Muscle layer of colon (tissue), 2 donors: ENCODE results near the gene FOLR3.
"Not testable (repeated sequence)": the region's sequence is repeated elsewhere in the genome, so short reads cannot be mapped to it uniquely, and the experiment has no call there.

Source experiments
- H3K27ac ChIP-seq: one replicate; pipeline ENCODE4 v1.7.0; 2013; ENCODE audit warnings: low read depth, mild to moderate bottlenecking, low read length, moderate library complexity
- H3K27me3 ChIP-seq, 2 donors: one replicate each; pipeline ENCODE4 v1.7.0; 2013; ENCODE audit warnings: low read length in 2 of 2, mild to moderate bottlenecking in 2 of 2; ENCODE audit not compliant: insufficient read depth in 2 of 2, control insufficient read depth in 1 of 2
- H3K36me3 ChIP-seq: one replicate; pipeline ENCODE4 v1.7.0; 2013; ENCODE audit warnings: mild to moderate bottlenecking, low read length; ENCODE audit not compliant: insufficient read depth
- H3K4me1 ChIP-seq: one replicate; pipeline ENCODE4 v1.7.0; 2013; ENCODE audit warnings: mild to moderate bottlenecking, low read length; ENCODE audit not compliant: insufficient read depth
- H3K4me3 ChIP-seq, 2 donors: one replicate each; pipeline ENCODE4 v1.7.0; 2013; ENCODE audit warnings: low read length in 2 of 2, low read depth in 1 of 2, mild to moderate bottlenecking in 1 of 2, moderate library complexity in 1 of 2
- H3K9ac ChIP-seq: one replicate; pipeline ENCODE4 v1.7.0; 2013; ENCODE audit warnings: low read length
- H3K9me3 ChIP-seq: one replicate; pipeline ENCODE4 v1.7.0; 2013; ENCODE audit warnings: mild to moderate bottlenecking, low read length
- donor health status: abdominal sarcoma.
- donor health status: Adenocarcinoma of cecum.

Gene FOLR3

DNA sequence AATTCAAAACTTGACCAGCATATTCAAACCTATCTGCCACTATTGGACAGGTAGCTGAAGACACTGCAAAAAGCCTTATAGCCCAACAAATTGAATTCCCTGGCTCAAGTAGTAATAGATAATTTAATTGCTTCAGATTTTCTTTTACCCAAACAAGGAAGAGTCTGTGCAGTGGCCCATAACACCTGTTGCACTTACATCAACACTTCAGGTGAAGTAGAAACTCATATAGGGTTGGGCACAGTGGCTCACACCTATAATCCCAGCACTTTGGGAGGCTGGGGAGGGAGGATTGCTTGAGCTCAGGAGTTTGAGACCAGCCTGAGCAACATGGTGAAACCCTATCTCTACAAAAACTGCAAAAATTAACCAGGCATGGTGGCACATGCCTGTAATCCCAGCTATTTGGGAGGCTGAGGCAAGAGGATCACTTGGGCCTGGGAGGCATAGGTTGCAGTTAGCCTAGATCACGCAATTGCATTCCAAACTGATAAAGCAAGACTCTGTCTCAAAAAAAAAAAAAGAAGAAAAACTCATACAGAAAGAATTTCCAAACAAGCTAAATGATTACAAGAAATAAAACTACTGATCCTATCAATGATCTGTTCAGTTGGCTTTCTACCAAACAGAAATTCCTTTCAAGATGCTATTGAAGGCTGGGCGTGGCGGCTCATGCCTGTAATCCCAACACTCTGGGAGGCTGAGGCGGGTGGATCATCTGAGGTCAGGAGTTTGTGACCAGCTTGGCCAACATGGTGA is 9.5 kb downstream of the FOLR3 start:
- Histone ChIP-seq H3K27me3 (no peaks in the 10 kb centered on the region), H3K4me3 (no peak overlapping the region), H3K9me3 (no peaks in the 10 kb centered on the region), H3K36me3 (no peaks in the 10 kb centered on the region), H3K9ac (no peak overlapping the region), H3K27ac (no peak overlapping the region), H3K4me1 (no peaks in the 10 kb centered on the region)

DNA sequence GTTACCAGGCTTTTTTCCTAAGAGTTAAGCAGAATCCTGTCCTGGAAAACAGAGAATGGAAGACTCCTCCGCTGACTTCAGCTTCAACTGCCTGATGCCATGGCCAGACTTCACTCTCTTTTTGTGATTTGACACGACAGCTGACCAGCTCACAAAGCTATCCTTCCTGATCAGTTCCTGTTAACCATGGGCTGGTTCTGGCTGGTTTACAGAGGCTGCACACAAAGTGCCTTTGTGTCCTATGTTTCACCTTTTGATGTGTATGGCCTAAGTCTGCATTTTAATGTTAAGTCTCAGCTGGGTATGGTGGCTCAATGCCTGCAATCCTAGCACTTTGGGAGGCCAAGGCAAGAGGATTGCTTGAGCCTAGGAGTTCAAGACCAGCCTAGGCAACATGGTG is 11.1 kb downstream of the FOLR3 start:
- Histone ChIP-seq H3K36me3 (no peaks in the 10 kb centered on the region), H3K27me3 (no peaks in the 10 kb centered on the region), H3K4me1 (no peaks in the 10 kb centered on the region), H3K9ac (no peak overlapping the region), H3K9me3 (no peaks in the 10 kb centered on the region), H3K4me3 (no peak overlapping the region), H3K27ac (no peak overlapping the region)

DNA sequence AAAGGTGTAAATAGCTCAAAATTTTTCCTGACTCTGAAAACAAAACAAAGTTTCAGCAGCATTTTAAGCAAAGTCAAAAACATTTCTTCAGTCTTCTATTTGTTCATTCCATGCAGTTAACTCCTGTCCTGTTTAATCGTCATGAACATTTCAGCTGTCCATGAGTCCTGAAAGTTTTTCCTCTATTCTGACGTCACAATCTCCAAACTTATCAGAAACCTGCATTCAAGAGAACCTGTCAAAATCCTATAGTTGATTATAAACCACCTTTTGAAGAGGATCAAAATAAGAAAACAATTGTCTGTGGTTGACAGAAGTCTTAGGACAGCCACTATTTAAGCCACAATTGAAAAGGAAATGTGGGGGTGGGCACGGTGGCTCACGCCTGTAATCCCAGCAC is 15.4 kb downstream of the FOLR3 start:
- H3K27ac ChIP-seq = no peak overlapping the region
- H3K4me3 ChIP-seq = no peak overlapping the region

DNA sequence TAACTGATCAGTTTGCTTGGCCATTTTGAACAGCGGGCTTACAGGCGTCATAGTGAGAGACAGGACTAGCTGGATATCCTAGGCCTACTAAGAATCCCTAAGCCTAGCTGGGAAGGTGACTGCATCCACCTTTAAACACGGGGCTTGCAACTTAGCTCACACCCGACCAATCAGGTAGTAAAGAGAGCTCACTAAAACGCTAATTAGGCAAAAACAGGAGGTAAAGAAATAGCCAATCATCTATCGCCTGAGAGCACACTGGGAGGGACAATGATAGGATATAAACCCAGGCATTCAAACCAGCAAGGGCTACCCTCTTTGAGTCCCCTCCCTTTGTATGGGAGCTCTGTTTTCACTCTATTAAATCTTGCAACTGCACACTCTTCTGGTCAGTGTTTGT is 18.3 kb downstream of the FOLR3 start:
- not testable (repeated sequence) for H3K27me3 ChIP-seq, H3K4me1 ChIP-seq, H3K27ac ChIP-seq, H3K9me3 ChIP-seq, H3K9ac ChIP-seq, H3K4me3 ChIP-seq, H3K36me3 ChIP-seq

More for the DNA sequence above, 15.4 kb downstream of the FOLR3 start:
- H3K4me1 ChIP-seq = no peaks in the 10 kb centered on the region
- H3K27me3 ChIP-seq = no peaks in the 10 kb centered on the region
- H3K36me3 ChIP-seq = no peaks in the 10 kb centered on the region
- H3K9ac ChIP-seq = no peak overlapping the region
- H3K9me3 ChIP-seq = no peaks in the 10 kb centered on the region

DNA sequence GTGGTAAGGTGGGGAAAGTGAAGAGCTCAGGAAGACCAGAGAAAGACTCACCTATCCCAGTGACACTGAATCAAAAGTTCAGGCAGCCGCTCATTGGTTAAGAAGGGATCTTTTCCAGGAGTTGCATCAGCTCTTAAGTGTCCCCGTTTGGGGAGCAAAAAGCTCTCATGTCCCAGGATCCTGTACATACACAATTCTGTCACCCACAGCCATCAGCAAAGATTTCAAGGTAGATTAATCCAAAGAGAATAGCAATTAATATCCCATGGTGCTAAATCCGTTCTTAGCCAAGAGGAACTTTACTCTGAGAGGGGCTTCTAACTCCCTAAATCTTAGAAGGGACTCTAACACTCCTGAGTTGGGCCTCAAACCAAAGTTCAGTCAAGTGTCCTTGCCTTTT is 19.3 kb downstream of the FOLR3 start:
- no peak overlapping the region for H3K9ac ChIP-seq
- no peaks in the 10 kb centered on the region for H3K27me3 ChIP-seq
- H3K4me3 ChIP-seq = no peak overlapping the region
- H3K27ac ChIP-seq = no peak overlapping the region
- H3K4me1 ChIP-seq = no peaks in the 10 kb centered on the region
- no peaks in the 10 kb centered on the region for H3K36me3 ChIP-seq
- no peaks in the 10 kb centered on the region for H3K9me3 ChIP-seq

DNA sequence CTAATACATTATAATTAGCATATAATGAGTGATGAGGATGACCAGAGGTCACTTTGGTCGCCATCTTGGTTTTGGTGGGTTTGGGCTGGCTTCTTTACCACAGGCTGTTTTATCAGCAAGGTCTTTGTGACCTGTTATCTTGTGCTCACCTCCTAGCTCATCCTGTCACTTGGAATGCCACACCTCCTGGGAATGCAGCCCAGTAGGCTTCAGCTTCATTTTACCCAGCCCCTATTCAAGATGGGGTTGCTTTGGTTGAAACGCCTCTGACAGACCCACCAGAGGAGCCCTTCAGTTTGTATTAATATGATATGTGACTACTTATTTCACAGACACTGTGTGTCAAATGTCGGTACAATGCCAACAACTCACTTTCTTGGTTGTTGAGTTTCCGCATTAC is 20.2 kb downstream of the FOLR3 start:
- Histone ChIP-seq H3K27me3 (no peaks in the 10 kb centered on the region), H3K4me3 (no peak overlapping the region), H3K9ac (no peak overlapping the region), H3K9me3 (no peaks in the 10 kb centered on the region), H3K4me1 (no peaks in the 10 kb centered on the region), H3K36me3 (no peaks in the 10 kb centered on the region), H3K27ac (no peak overlapping the region)

DNA sequence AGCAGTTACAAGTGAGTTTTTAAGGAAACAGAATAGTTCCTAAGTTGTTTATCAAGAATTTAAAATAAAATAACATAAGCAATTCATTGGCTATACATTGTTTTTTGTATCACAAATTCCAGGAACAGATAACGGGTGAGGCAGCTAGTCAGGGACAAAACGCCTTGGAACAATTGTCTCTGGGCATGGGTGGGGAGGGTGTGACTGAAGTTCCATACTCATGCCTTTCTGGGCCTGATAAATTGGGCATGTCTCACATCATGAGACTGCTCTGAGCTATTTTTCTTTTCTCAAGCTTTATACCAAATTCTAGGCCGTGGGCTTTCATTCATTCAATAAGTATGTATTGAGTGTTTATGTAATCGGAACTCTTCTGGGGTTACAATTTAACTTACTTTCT is 21.6 kb downstream of the FOLR3 start:
- H3K27me3 ChIP-seq = no peaks in the 10 kb centered on the region
- no peak overlapping the region for H3K4me3 ChIP-seq
- H3K4me1 ChIP-seq = no peaks in the 10 kb centered on the region

DNA sequence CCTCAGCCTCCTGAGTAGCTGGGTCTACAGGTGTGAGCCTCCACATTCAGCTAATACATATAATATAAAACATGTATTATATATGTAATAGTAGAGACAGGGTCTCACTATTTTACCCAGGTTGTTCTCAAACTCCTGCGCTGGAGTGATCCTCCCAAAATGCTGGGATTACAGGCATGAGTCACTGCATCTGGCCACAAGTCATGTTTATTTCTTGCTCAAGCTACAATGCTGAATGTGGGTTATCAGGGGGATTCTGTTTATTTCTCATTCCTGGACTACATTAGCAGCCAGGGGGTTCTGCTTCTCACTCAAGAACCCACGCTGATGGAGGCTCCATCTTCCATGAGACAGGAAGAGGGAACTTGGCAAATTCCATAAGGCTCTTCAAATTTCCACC is 24.8 kb downstream of the FOLR3 start:
- Histone ChIP-seq H3K27ac (no peak overlapping the region), H3K9ac (no peak overlapping the region), H3K4me1 (no peaks in the 10 kb centered on the region), H3K27me3 (no peaks in the 10 kb centered on the region), H3K4me3 (no peak overlapping the region), H3K36me3 (no peaks in the 10 kb centered on the region), H3K9me3 (no peaks in the 10 kb centered on the region)

More for the DNA sequence above, 21.6 kb downstream of the FOLR3 start:
- no peaks in the 10 kb centered on the region for H3K9me3 ChIP-seq
- no peak overlapping the region for H3K9ac ChIP-seq
- H3K27ac ChIP-seq = no peak overlapping the region
- no peaks in the 10 kb centered on the region for H3K36me3 ChIP-seq

DNA sequence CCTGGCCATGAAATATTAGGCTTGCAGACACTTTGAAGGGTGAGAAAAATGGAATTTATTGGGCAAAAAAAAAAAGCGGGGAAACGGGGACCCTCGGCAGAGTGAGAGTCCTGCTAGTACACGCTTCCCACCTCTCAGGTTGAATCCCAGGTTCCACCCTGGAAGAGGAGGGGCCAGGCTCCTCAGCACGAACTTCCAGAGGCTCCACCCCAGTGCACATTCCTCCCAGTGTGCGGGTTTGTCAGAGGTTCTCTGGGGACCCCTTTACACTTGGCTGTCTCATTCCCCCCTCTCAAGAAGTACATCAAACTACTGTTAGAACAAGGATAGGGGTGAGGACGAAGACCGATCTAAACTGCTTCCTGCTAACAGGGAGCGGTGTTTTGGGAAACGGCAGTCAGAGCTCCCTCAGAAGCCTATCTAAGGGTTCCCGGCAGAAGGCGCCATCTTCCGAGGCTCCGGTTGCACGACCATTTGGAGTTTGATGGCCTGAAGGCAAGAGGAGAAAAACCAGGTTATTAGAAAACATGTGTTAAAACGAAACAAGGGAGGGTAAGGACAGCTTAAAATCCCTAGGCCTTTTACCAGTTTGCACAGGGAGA is 27.5 kb downstream of the FOLR3 start:
- no peaks in the 10 kb centered on the region for H3K27me3 ChIP-seq
- H3K36me3 ChIP-seq = no peaks in the 10 kb centered on the region
- no peak overlapping the region for H3K27ac ChIP-seq
- no peaks in the 10 kb centered on the region for H3K9me3 ChIP-seq
- no peak overlapping the region for H3K4me3 ChIP-seq
- H3K4me1 ChIP-seq = no peaks in the 10 kb centered on the region
- no peak overlapping the region for H3K9ac ChIP-seq

DNA sequence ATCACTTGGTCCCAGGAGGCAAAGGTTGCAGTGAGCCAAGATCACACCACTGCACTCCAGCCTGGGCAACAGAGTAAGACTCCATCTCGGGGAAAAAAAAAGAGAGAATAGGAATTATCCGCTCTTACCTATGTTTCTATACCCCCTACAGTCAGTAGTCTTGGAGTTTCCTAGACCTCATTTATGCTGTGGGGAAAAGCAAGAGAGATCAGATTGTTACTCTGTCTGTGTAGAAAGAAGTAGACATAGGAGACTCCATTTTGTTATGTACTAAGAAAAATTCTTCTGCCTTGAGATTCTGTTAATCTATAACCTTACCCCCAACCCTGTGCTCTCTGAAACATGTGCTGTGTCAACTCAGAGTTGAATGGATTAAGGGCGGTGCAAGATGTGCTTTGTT is 28.7 kb downstream of the FOLR3 start:
- H3K4me1 ChIP-seq, H3K4me3 ChIP-seq, H3K9me3 ChIP-seq, H3K36me3 ChIP-seq, H3K27ac ChIP-seq, H3K27me3 ChIP-seq, H3K9ac ChIP-seq: not testable (repeated sequence)

DNA sequence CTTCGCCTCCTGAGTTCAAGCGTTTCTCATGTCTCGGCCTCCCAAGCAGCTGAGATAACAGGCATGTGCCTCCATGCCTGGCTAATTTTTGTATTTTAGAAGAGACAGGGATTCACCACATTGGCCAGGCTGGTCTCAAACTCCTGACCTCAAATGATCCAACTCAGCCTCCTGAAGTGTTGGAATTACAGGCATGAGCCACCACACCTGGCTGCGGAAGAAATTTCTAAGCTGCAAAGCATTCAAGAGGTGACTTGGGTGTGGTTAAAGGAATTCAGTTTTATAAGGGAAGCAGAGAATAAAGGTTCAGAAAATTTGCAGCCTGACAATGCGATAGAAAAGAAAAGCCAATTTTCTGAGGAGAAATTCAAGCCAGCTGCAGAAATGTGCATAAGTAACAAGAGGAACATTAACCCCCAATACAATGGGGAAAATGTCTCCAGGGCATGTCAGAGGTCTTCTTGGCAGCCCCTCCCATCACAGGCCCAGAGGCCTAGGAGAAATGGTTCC is 33.6 kb downstream of the FOLR3 start:
- H3K4me1 ChIP-seq, H3K27me3 ChIP-seq, H3K9me3 ChIP-seq, H3K27ac ChIP-seq, H3K9ac ChIP-seq, H3K4me3 ChIP-seq, H3K36me3 ChIP-seq: not testable (repeated sequence)

DNA sequence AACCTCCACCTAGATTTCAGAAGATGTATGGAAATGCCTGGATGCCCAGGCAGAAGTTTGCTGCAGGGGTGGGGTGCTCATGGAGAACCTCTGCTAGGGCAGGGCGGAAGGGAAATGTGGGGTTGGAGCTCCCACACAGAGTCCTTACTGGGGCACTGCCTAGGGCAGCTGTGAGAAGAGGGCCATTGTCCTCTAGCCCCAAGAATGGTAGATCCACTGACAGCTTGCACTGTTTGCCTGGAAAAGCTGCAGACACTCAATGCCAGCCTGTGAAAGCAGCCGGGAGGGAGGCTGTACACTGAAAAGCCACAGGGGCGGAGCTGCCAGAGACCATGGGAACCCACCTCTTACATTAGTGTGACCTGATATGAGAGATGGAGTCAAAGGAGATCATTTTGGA is 34.2 kb downstream of the FOLR3 start:
- H3K9me3 ChIP-seq, H3K36me3 ChIP-seq, H3K4me3 ChIP-seq, H3K27ac ChIP-seq, H3K9ac ChIP-seq, H3K27me3 ChIP-seq, H3K4me1 ChIP-seq: not testable (repeated sequence)
